B cell (primary cell): ENCODE results near the gene SLC9A6. TPM values are rescaled to one million over a fixed set of nuclear protein-coding genes. Genes with fewer than 3 reads are reported as not detected.

ENCODE experiments used
- ATAC-seq: fragments of 200-7000 bp; cut with Tn5 transposase; one replicate; pipeline ENCODE4 v1.10.0; 2021; ENCODE audit warnings: low read depth, mild to moderate bottlenecking, moderate number of reproducible peaks, moderate library complexity
- CTCF ChIA-PET: fragments of 350-600 bp; sonication (Branson Sonifier 250); formaldehyde crosslinking; loops from one replicate; lab custom pipeline; 2021; ENCODE audit warnings: antibody characterized with exemption, inconsistent platforms; lab: Charles Lee
- POLR2A ChIA-PET: fragments of 350-600 bp; sonication (Branson Sonifier 250); formaldehyde crosslinking; loops from one replicate; lab custom pipeline; 2021; ENCODE audit warnings: antibody characterized with exemption; lab: Charles Lee
- DNase-seq: peaks from one replicate; pipeline ENCODE4 v3.0.0; 2013
- H2AFZ ChIP-seq: 2 replicates; pipeline ENCODE4 v1.6.1; 2012; ENCODE audit warnings: mild to moderate bottlenecking, low read depth, low read length; ENCODE audit not compliant: insufficient read depth, poor library complexity, severe bottlenecking
- H3K27ac ChIP-seq, 2 donors: 1 replicate in 1 of 2; 2 replicates in 1 of 2; pipeline ENCODE4 v1.5.1; 2012 to 2013; ENCODE audit warnings: low read length in 2 of 2, mild to moderate bottlenecking in 2 of 2, moderate library complexity in 1 of 2
- H3K27me3 ChIP-seq, 4 experiments: fragments of 200-600 bp in 1 of 4; sonication (generic) in 1 of 4; replicated peaks in 1 of 4; 1 replicate in 2 of 4; 2 replicates in 2 of 4; pipeline versions ENCODE4 v1.6.1 to v1.7.0; 2013 to 2016; ENCODE audit warnings: low read length in 3 of 4, mild to moderate bottlenecking in 2 of 4, mixed read lengths in 1 of 4, moderate library complexity in 1 of 4; ENCODE audit not compliant: insufficient read depth in 4 of 4, control insufficient read depth in 3 of 4; ENCODE audit errors: control extremely low read depth in 1 of 4
- H3K36me3 ChIP-seq, 2 experiments: replicated peaks in 1 of 2; 1 replicate in 1 of 2; 2 replicates in 1 of 2; pipeline versions ENCODE4 v1.6.1 to v1.7.1; 2013; ENCODE audit warnings: low read length in 1 of 2; ENCODE audit not compliant: insufficient read depth in 2 of 2, control insufficient read depth in 1 of 2; ENCODE audit errors: control extremely low read depth in 1 of 2, extremely low read depth in 1 of 2
- H3K4me1 ChIP-seq, 2 donors: fragments of 200-600 bp in 1 of 2; sonication (generic) in 1 of 2; 1 replicate in 1 of 2; 2 replicates in 1 of 2; pipeline versions ENCODE4 v1.5.1 to v1.6.1; 2013 to 2017; ENCODE audit warnings: low read length in 2 of 2; ENCODE audit not compliant: control insufficient read depth in 2 of 2, insufficient read depth in 2 of 2
- H3K4me2 ChIP-seq: replicated peaks from 2 replicates; pipeline ENCODE3; 2012; ENCODE audit warnings: mild to moderate bottlenecking, low read depth, low read length; ENCODE audit not compliant: poor library complexity, severe bottlenecking
- H3K4me3 ChIP-seq, 5 experiments: fragments of 200-600 bp in 1 of 5; sonication (generic) in 1 of 5; 1 replicate in 3 of 5; 2 replicates in 2 of 5; pipeline versions ENCODE4 v1.5.1 to v1.7.0; 2011 to 2016; ENCODE audit warnings: low read length in 4 of 5, mild to moderate bottlenecking in 4 of 5, low read depth in 2 of 5, control low read depth in 1 of 5, moderate library complexity in 1 of 5; ENCODE audit not compliant: insufficient read depth in 1 of 5; ENCODE audit errors: control extremely low read depth in 1 of 5, extremely low read depth in 1 of 5
- H3K79me2 ChIP-seq: fragments of 200-600 bp; sonication (generic); one replicate; pipeline ENCODE4 v1.6.0; 2016; ENCODE audit warnings: low read length; ENCODE audit not compliant: control insufficient read depth, insufficient read depth
- H3K9ac ChIP-seq: fragments of 200-600 bp; sonication (generic); 2 replicates; pipeline ENCODE4 v1.6.1; 2017; ENCODE audit warnings: mild to moderate bottlenecking, low read length, moderate library complexity
- H3K9me3 ChIP-seq, 3 donors: one replicate each; pipeline versions ENCODE4 v1.6.1 to v1.7.1; 2013; ENCODE audit warnings: low read length in 2 of 3; ENCODE audit not compliant: control insufficient read depth in 2 of 3, insufficient read depth in 1 of 3; ENCODE audit errors: control extremely low read depth in 1 of 3
- H4K20me1 ChIP-seq: 2 replicates; pipeline ENCODE4 v1.6.0; 2012; ENCODE audit warnings: mild to moderate bottlenecking, low read length; ENCODE audit not compliant: insufficient read depth, control insufficient read depth, poor library complexity, severe bottlenecking
- H3K27ac Mint-ChIP-seq: one replicate; pipeline ENCODE4 v1.8.0; 2021; ENCODE audit warnings: mixed read lengths
- H3K27me3 Mint-ChIP-seq: one replicate; pipeline ENCODE4 v1.8.0; 2021; ENCODE audit warnings: mixed read lengths
- H3K4me1 Mint-ChIP-seq: one replicate; pipeline ENCODE4 v1.8.0; 2021; ENCODE audit warnings: mixed read lengths
- H3K4me3 Mint-ChIP-seq: one replicate; pipeline ENCODE4 v1.8.0; 2021; ENCODE audit warnings: mixed read lengths
- H3K9me3 Mint-ChIP-seq: one replicate; pipeline ENCODE4 v1.8.0; 2022; ENCODE audit warnings: mixed read lengths; ENCODE audit not compliant: insufficient read depth
- CTCF ChIP-seq: fragments of 200-600 bp; IDR thresholded peaks from one replicate; pipeline ENCODE4 v1.8.0; 2022; ENCODE audit warnings: antibody characterized with exemption, mild to moderate bottlenecking
- EZH2 ChIP-seq: IDR thresholded peaks from 2 replicates; pipeline ENCODE4 v1.6.1; 2012; ENCODE audit warnings: borderline replicate concordance, low read depth, mild to moderate bottlenecking, moderate library complexity, low read length; ENCODE audit not compliant: insufficient read depth, poor library complexity, severe bottlenecking
- WGBS: methylation state at CpG from one replicate; pipeline ENCODE4 v1.1.5; 2013; ENCODE audit warnings: missing lambda C conversion rate; ENCODE audit not compliant: insufficient coverage; 5-methylcytosine and 5-hydroxymethylcytosine counted together
- intact Hi-C: fragments of 100-400 bp; cut with micrococcal nuclease; formaldehyde crosslinking; loops from one replicate; pipeline ENCODE4 v1.10.0; 2022
- polyA plus RNA-seq: library from polyadenylated mRNA; depleted of rRNA; stranded (reverse); fragments of >200 nt; gene quantifications from 2 replicates; pipeline ENCODE4 v1.2.3, GENCODE V29; 2012
- total RNA-seq, 2 donors: library from RNA; stranded (reverse); fragments of 120-200 nt in 1 of 2; gene quantifications; 1 replicate in 1 of 2; 2 replicates in 1 of 2; pipeline versions ENCODE4 v1.2.3 to v1.2.4, GENCODE V29; 2013 to 2022

The SLC9A6 gene
- total and polyA plus RNA-seq, 2 donors (not counting 1 experiment from before 2014, with no cell fraction given): 3.1 to 14.5 TPM

GRCh38 chrX:136035663-136036062, 50.4 kb downstream of the SLC9A6 start:
- ATAC-seq (no peak), DNase-seq (no peak)
- Histone ChIP-seq H3K36me3 (peaks cover 0 to 5% of the 10 kb centered on the region in 2 experiments), H3K4me2 (no peak overlapping the region), H4K20me1 (no peaks in the 10 kb centered on the region), H3K9me3 (no peaks in the 10 kb centered on the region), H3K9ac (no peak overlapping the region), H2AFZ (no peak overlapping the region), H3K79me2 (no peaks in the 10 kb centered on the region), H3K27ac (no peak overlapping the region), H3K27me3 (no peaks in the 10 kb centered on the region), H3K4me1 (no peaks in the 10 kb centered on the region), H3K4me3 (no peak overlapping the region)
- ChIA-PET CTCF (interaction anchor here (1.5 kb wide), 1 partner anchor 128 kb away, joined by 4 read pairs; no protein-coding TSS in a partner anchor), POLR2A (no interaction called here)
- Mint-ChIP-seq H3K4me1 (no peaks in the 10 kb centered on the region), H3K9me3 (no peaks in the 10 kb centered on the region), H3K27ac (no peak overlapping the region), H3K4me3 (no peak overlapping the region), H3K27me3 (no peaks in the 10 kb centered on the region)
- TF ChIP-seq CTCF: no peak
- no peak for TF ChIP-seq EZH2
- intact Hi-C loops: no loop called here
- no CpG with 5 or more reads among the region's 1 CpG for WGBS

- no peak overlapping the region for H3K4me3 Mint-ChIP-seq
Measured at GRCh38 chrX:136039485-136039884, 54.2 kb downstream of the SLC9A6 start.

More at GRCh38 chrX:136039485-136039884, 54.2 kb downstream of the SLC9A6 start:
- DNase-seq (no peak), ATAC-seq (no peak)
- H3K4me1 ChIP-seq: no peaks in the 10 kb centered on the region
- intact Hi-C loops: no loop called here
- H3K79me2 ChIP-seq: no peaks in the 10 kb centered on the region
- no peaks in the 10 kb centered on the region for H3K27me3 ChIP-seq
- ChIA-PET CTCF (interaction anchor here (1.8 kb wide), 1 partner anchor 11 kb away, joined by 7 read pairs; no protein-coding TSS in a partner anchor), POLR2A (no interaction called here)
- no peak overlapping the region for H3K4me3 ChIP-seq
- no peak overlapping the region for H3K4me2 ChIP-seq
- Mint-ChIP-seq H3K27me3 (no peaks in the 10 kb centered on the region), H3K27ac (no peak overlapping the region), H3K9me3 (no peaks in the 10 kb centered on the region), H3K4me1 (no peaks in the 10 kb centered on the region)
- H3K9me3 ChIP-seq: no peaks in the 10 kb centered on the region
- no peak overlapping the region for H2AFZ ChIP-seq
- H3K27ac ChIP-seq: no peak overlapping the region
- TF ChIP-seq EZH2 (no peak), CTCF (no peak)
- no peaks in the 10 kb centered on the region for H3K36me3 ChIP-seq
- no peaks in the 10 kb centered on the region for H4K20me1 ChIP-seq
- H3K9ac ChIP-seq: no peak overlapping the region
